Lower lobe of right lung (tissue), 2 donors: ENCODE data around the gene CTNS. TPM values are rescaled to one million over a fixed set of nuclear protein-coding genes. Genes with fewer than 3 reads are reported as not detected.
A peak's percentile ranks its signal among the peaks of the same experiment; 100 is the strongest.

Experiments
- ATAC-seq, 2 donors: fragments of 200-7000 bp; cut with Tn5 transposase; one replicate each; pipeline ENCODE4 v1.9.1; 2020 to 2022; ENCODE audit warnings: mild to moderate bottlenecking in 2 of 2, moderate library complexity in 2 of 2
- DNase-seq: peaks from one replicate; pipeline ENCODE4 v3.0.0-alpha.2; 2020
- H3K27ac ChIP-seq: fragments of 200-600 bp; one replicate; pipeline ENCODE4 v1.8.0; 2022
- H3K27me3 ChIP-seq: fragments of 200-600 bp; one replicate; pipeline ENCODE4 v1.8.0; 2022; ENCODE audit warnings: low read depth
- H3K36me3 ChIP-seq: fragments of 200-600 bp; one replicate; pipeline ENCODE4 v1.8.0; 2022; ENCODE audit warnings: mild to moderate bottlenecking
- H3K4me1 ChIP-seq: fragments of 200-600 bp; one replicate; pipeline ENCODE4 v1.8.0; 2022
- H3K4me3 ChIP-seq: fragments of 200-600 bp; one replicate; pipeline ENCODE4 v1.8.0; 2022; ENCODE audit warnings: mild to moderate bottlenecking
- H3K9me3 ChIP-seq: fragments of 200-600 bp; one replicate; pipeline ENCODE4 v1.8.0; 2022
- intact Hi-C: fragments of 100-400 bp; cut with DNase I; formaldehyde crosslinking; loops from one replicate; pipeline ENCODE4 v1.11.0; 2022
- total RNA-seq: library from RNA; stranded (reverse); fragmentation: NEBNext Ultra II Directional; extraction: Animal tissue kit (Norgen Biotek cat#: 25700); gene quantifications from one replicate; pipeline ENCODE4 v1.2.1, GENCODE V29; 2021
- TF ChIP-seq, protein P1 (sequence below): fragments of 200-600 bp; IDR thresholded peaks from one replicate; pipeline ENCODE4 v1.8.0; 2022; ENCODE audit warnings: antibody characterized with exemption, mild to moderate bottlenecking
- donor health status: DM: no; HTN: yes; CAD: no; lungs with severe emphysema.

CTNS gene
- total RNA-seq, 1 donor from 2014 or later = 21.1 TPM

DNA sequence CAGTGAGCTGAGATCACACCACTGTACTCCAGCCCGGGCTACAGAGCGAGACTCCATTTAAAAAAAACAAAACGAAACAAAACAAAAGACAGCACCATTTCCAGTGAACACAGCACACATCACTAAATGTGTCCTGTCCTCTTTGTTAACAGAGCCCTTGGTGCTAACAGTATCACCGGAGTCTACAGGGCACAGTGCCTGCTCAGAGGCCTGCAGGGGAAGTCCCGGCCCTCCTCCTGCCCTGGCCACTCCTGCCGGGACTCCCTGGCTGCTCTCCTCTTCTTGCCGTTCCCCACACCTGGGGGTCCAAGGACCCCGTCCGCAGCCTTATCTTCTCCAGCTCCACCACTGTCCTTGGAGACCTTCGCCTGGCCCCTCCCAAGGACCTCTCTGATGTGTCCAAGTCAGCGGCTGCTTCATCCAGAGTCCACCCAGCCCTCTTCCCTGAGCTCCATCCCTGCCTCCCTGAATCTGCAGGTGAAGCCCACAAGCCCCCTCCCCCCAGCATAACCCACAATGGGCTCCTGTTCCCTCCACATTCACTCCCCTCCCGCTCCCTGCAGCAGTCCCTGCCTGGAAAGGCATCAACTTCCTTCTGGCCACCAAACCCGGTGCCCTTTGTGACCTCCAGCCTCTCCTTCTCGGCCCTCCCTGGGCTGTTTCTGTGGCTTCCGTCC is 35.9 kb upstream of the CTNS start:
- no peaks in the 10 kb centered on the region for H3K27me3 ChIP-seq
- no peaks in the 10 kb centered on the region for H3K36me3 ChIP-seq
- H3K4me3 ChIP-seq = no peak overlapping the region
- DNase-seq (no peak), ATAC-seq (no peak)
- no peaks in the 10 kb centered on the region for H3K4me1 ChIP-seq
- TF ChIP-seq, protein P1, sequence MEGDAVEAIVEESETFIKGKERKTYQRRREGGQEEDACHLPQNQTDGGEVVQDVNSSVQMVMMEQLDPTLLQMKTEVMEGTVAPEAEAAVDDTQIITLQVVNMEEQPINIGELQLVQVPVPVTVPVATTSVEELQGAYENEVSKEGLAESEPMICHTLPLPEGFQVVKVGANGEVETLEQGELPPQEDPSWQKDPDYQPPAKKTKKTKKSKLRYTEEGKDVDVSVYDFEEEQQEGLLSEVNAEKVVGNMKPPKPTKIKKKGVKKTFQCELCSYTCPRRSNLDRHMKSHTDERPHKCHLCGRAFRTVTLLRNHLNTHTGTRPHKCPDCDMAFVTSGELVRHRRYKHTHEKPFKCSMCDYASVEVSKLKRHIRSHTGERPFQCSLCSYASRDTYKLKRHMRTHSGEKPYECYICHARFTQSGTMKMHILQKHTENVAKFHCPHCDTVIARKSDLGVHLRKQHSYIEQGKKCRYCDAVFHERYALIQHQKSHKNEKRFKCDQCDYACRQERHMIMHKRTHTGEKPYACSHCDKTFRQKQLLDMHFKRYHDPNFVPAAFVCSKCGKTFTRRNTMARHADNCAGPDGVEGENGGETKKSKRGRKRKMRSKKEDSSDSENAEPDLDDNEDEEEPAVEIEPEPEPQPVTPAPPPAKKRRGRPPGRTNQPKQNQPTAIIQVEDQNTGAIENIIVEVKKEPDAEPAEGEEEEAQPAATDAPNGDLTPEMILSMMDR = no peak
- intact Hi-C loops = no loop called here
- no peaks in the 10 kb centered on the region for H3K9me3 ChIP-seq
- no peak overlapping the region for H3K27ac ChIP-seq

DNA sequence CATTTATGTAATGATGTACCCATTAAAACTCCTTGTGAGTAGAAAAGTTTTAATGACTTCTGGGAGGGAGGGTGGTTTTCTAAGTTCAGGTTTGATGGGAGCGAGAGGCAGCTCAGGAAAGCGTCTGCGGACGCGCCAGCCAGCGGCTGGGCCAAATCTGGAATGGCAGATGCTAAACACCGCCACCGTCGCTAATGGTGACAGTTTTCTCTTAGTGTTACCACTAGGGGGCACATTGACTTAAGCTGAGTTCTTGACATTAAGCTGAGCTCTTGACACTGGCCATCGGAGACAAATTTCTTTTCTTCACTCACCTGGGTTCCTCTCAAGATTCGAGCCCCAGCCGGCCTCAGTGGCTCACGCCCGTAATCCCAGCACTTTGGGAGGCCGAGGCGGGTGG is 34.1 kb upstream of the CTNS start:
- Histone ChIP-seq H3K4me3 (no peak overlapping the region), H3K9me3 (no peaks in the 10 kb centered on the region), H3K36me3 (peaks cover 16% of the 10 kb centered on the region), H3K27me3 (no peaks in the 10 kb centered on the region), H3K4me1 (no peaks in the 10 kb centered on the region), H3K27ac (no peak overlapping the region)
- no peak for DNase-seq
- ATAC-seq = no peak
- intact Hi-C loops = no loop called here
- TF ChIP-seq, protein P1 = peak; percentile 30

DNA sequence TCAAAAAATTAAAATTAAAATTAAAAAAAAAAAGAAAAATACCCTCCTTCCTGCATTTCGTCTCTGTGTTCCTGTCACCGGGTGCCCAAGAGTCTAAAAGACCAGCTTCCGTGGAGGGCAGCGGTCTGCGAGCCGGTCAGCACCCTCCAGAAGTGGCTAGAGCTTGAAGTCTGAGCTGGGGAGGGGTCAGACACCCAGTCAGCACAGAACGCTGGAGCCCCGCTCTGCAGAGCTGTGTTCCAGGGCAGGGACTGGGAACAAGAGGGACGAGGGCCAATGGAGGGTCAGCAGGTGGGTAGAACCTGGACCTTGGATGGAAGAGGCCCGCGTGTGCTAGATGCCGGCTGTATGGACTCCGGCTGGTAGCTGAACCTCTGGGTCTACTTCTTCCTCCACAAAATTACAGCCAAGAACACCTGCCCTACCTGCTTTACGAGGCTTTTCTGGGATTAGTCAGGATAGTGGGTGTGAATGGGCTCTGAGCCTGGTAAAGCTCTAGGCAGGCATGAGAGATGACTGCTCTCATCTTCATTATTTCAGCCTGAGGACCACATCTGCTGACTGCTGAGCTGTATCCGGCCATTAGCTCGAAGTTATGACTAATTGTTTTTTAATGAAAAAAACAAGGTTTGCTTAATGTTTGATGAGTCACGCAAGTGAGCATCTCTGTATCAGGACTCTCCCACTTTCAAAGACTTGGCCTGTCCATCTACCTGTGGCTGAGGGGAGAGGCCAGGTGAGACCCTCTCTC is 33.3 kb upstream of the CTNS start:
- no peaks in the 10 kb centered on the region for H3K27me3 ChIP-seq
- H3K4me1 ChIP-seq = no peaks in the 10 kb centered on the region
- ATAC-seq (no peak), DNase-seq (no peak)
- peaks cover 22% of the 10 kb centered on the region for H3K36me3 ChIP-seq
- no peaks in the 10 kb centered on the region for H3K9me3 ChIP-seq
- no peak overlapping the region for H3K27ac ChIP-seq
- intact Hi-C loops = no loop called here
- H3K4me3 ChIP-seq = no peak overlapping the region
- TF ChIP-seq, protein P1 = no peak

DNA sequence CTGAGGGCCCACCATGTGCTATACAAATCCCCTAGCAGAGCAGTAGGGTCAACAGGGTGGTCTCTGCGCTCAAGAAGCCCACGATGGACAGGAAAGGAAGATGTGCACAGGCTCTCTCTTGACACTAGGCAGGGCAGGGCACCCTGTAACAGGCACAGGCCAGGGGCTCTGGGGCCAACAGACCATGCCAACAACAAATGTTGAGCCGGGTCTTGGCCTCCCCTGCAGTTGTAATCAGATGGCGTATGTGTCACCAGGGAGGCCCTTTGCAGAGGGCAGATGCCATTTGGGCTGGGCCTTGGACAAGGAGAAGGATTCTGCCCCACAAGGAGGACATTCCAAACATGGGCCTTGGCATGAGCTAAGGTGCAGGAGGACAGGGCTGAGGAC is 32.7 kb upstream of the CTNS start:
- no peaks in the 10 kb centered on the region for H3K9me3 ChIP-seq
- H3K4me3 ChIP-seq = no peak overlapping the region
- DNase-seq = no peak
- H3K27ac ChIP-seq = no peak overlapping the region
- no peaks in the 10 kb centered on the region for H3K27me3 ChIP-seq
- peaks cover 28% of the 10 kb centered on the region for H3K36me3 ChIP-seq
- no peaks in the 10 kb centered on the region for H3K4me1 ChIP-seq
- intact Hi-C loops = no loop called here
- TF ChIP-seq, protein P1 = no peak
- ATAC-seq = no peak

DNA sequence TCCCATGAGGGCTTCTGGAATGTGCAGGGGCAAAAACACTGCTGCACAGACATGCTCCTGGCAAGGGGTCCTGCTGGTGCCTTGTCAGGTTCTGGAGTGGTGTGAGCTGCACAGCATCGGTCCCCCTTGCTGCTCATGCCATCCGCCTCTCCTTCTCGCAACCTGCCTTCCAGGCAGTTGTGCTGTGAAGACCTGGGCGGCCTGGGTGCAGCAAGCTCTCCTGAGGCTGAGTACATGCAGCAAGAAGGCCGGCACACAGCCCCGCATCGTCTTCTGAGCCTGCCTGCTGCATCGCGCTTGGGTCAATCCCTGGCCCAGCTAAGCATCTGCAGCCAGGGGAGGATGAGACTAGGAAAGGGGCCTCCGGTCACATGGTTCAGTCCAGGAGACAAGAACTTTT is 26.9 kb upstream of the CTNS start:
- Histone ChIP-seq H3K27ac (no peak overlapping the region), H3K27me3 (no peaks in the 10 kb centered on the region), H3K4me3 (no peak overlapping the region), H3K4me1 (no peaks in the 10 kb centered on the region), H3K36me3 (peaks cover 84% of the 10 kb centered on the region), H3K9me3 (no peaks in the 10 kb centered on the region)
- ATAC-seq = no peak
- no peak for DNase-seq
- intact Hi-C loops = no loop called here
- TF ChIP-seq, protein P1 = no peak
